GM18508 (cell line): ENCODE measurements around the gene POMT2.
"Not testable (repeated sequence)": the region's sequence is repeated elsewhere in the genome, so short reads cannot be mapped to it uniquely, and the experiment has no call there.

Experiments
- ATAC-seq: cut with Tn5 transposase; IDR thresholded peaks from one replicate; pipeline ENCODE4 v1.9.1; 2021; ENCODE audit warnings: moderate number of reproducible peaks; ENCODE audit not compliant: insufficient read depth, unreplicated experiment

Gene POMT2

DNA sequence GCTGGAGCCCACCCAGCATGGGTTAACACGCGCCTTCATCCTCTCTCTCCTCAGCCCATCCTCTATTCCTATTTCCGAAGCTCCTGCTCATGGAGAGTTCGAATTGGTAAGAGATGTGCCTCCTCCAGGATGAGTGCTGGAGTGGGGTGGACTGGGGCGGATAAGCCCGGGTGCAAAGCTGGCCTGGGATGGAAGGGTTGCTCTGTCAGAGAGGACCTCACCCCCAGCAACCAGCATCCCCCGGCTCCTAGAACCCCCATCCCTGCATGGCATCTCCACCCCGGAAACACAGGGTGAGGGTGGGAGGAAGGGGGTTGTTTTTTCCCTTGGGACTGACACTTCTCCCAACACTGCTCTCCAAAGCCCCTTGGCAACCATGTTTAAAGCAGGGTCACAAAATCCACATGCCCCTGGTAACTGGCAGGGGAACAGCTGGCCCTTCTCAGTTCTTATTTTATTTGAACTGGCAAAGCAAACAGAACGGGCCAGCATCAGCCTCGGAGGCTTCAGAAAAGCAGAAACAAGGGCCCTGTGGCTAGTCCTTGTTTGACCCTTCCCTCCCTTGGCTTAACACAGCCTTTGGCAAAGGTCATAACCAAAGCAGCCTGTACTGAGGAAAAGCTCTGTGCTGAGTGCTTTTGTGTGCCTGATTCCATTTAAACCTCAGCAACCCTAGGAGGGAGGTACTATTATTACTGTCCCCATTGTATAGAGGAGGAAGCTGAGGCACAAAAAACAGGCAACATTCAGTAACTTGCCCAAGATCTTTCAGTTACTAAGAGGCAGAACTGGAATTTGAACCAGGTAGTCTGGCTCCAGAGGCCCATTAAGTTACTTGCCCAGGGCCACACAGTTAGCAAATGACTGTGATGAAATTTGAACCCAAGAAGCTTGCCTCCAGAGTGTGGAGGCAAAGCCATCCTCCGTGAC, 4.4 kb upstream of the POMT2 start:
- ATAC-seq: no peak

GRCh38 chr14:77324289-77324688, 3.6 kb upstream of the POMT2 start:
- no peak for ATAC-seq

DNA sequence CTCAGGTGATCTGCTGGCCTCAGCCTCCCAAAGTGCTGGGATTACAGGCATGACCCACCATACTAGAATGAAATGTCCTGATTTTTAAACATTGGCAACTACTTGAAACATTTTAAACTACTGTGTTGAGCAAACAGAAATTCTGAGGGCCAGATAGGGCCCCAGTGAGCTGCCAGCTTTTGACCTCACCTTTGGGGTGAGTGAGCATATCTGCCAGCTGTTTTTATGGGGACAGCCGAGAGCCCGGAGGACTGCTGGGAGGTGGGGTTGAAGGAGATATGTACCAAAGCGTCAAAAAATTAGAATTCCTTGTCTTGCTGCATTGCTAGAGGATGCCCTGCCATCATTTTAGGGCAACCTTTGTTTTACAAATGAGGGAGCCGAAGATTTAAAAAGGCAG, 2.9 kb upstream of the POMT2 start:
- no peak for ATAC-seq

DNA sequence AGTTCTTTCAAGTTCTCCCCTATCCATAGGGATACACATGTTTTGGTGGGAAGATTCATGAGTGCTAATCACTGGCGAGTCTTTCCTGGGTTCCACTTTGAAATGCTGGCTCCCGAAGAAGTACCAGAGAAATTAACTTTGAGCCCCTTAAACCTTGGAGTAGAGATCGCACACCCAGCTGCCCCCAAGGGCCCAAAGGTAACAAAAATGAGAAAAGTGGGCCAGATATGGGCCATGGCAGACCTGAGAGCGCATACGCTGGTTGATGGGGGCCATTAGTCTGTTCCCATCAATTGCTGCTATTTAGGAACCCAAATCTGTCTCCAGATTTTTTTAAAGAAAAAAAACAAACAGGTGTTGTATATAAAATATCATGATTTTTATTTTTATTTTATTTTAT, 2.3 kb upstream of the POMT2 start:
- no peak for ATAC-seq

DNA sequence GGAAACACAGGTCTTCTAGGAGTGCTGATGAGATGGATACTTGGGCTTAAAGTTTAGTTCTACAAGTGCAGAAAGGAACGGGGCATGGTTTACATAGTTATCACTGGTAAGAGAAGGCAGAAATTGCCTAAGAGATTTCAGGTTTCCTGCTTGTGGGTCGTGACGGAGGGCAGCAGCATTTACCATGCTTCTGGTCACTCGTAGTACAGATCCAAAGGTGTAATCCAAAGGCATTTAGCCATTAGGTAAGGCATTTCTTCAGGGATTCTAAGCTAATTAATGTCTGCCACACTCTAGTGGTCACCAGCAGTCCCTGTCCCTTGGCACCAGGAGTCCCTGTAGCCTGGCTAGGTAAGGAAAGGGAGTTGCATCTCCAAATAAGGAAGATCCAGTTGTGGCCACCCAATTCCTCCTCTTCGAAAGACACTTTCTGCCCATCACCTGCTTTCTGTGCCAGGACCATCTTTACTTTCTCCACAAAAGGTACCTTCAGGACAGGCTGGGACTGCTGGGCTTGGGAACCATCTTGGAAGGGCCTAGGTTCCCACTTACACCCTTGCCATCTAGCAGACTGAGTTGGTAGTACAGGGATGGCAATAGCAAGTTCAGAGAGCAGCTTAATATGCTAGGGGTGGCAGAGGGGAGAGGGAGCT, 1.7 kb upstream of the POMT2 start:
- ATAC-seq: no peak

GRCh38 chr14:77319422-77319821, 1.3 kb downstream of the POMT2 start:
- no peak for ATAC-seq

- ATAC-seq: not testable (repeated sequence)
Observed at GRCh38 chr14:77318756-77319155, 1.9 kb downstream of the POMT2 start.

DNA sequence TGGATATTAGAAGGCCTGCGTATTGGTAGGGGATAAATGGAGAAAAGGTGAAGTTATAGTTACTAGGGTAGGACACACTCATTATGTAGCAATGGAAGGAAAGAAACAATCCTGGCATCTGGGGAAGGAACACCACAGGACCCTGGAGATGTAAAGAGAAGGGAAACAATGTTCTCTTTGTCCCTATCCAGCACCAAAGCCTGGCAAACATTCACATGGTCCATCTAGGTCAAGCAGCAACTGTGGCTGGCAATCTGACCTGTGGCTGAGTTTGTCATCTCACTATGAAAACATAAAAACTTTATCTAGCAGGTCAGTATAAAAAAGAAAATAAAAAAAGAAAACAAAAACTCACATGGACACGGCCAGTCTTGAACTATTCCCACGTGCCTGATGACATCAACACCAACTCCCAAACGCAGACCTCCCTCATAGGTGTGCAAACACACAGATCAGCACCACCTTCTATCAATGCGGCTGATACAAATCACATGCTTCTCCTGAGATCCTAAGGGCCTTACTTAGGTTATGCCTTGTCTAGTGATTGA, 2.6 kb downstream of the POMT2 start:
- no peak for ATAC-seq

- ATAC-seq: no peak
Observed at GRCh38 chr14:77316872-77317301, 3.8 kb downstream of the POMT2 start.

- ATAC-seq: no peak
Observed at GRCh38 chr14:77316195-77316505, 4.5 kb downstream of the POMT2 start.

DNA sequence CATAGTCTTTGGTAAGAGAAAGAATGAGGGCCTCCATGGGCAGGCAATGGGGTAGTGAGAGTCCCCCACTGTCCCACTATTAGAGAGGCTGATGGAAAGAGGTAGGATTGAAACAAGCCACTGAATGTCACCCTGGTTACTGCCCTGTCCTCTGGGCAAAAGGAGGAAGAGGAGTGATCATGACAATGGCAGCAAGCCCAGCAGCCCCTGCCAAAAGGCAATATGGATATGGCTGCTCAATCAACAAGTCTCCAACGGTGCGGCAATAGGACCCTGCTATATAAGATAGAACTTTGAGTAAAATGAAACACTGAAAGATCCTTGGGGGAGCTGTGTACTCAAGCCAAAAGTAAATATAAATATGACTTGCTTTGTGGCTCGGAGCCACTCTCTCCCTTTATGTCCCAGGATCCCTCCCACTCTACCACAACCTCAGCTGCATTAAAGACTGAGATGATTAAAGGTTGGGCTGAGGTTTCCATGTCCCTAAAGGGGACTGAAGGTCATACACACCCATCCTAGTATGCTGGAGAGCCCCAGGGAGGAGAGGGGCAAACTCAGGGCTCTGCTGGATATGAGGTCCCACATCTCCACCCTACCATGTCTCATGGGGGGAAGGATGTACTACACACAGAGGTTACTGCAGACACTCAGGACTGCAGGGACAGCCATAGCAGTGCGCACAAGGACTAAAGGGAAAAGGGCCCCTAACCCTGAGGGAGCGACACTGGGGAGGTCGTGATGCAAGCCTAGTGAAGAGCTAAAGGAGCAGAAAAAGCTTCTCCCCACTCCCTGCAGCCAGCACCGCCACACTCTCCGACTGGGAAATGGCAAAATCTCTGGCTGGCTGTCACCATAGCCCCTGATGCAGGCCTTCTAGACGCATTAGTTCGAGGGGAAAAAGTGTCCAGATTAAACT, 5.9 kb downstream of the POMT2 start:
- no peak for ATAC-seq

DNA sequence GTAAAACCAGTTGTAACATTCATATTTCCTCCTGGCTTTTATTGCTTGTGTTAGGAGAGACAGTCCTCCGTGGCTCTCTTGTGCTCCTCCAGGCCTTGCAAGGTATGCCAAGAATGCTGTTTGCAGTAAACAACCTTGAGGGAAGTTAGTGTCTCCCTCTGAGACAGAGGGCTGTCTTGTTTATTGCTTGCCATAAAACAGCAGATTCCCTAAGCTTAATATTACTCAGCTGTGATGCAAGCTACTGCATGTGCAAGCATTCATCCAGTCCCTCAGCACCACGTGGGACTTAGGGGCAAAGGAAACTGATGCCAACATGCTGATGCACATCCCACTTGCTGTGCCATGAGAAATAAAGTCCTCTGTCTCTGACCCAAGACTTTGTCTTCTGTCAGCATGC, 6.6 kb downstream of the POMT2 start:
- no peak for ATAC-seq

DNA sequence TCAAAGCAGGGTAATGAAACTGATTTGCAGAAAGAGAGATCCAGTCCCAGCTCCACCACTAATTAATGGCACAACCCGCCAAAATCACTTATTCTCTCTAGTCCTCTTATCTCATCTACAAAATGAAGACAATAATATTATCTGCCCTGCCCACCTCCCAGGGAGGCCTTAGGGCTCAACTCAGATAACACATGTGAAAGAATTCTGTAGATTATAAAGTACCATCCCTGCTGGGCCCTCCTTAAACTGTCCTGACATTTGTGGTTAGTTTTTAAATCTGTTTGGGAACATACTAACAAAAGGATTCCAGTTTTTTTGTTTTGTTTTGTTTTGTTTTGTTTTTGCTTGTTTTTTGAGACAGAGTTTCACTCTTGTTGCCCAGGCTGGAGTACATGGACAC, 7.3 kb downstream of the POMT2 start:
- ATAC-seq: no peak

GRCh38 chr14:77311217-77311616, 9.5 kb downstream of the POMT2 start:
- no peak for ATAC-seq

GRCh38 chr14:77310026-77310425, 10.7 kb downstream of the POMT2 start:
- no peak for ATAC-seq

DNA sequence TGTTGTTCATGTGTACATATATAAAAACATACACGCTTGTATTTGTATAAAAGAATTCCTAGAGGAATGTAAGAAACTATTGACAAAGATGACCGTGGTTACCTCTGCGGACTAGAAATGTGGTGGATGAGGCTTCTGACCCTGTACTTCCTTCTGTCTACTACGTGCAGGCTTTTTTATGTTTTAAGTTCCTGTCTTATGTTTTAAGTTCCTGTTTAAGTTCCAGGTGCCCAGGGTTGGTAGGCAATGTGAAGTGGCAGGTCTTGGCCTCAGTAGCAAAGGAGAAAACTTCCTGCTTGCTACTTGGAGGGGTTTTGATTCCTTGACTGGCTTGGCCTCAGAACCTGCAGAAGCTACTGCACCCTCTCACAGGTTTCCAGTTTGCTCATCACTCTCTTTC, 11.6 kb downstream of the POMT2 start:
- no peak for ATAC-seq

DNA sequence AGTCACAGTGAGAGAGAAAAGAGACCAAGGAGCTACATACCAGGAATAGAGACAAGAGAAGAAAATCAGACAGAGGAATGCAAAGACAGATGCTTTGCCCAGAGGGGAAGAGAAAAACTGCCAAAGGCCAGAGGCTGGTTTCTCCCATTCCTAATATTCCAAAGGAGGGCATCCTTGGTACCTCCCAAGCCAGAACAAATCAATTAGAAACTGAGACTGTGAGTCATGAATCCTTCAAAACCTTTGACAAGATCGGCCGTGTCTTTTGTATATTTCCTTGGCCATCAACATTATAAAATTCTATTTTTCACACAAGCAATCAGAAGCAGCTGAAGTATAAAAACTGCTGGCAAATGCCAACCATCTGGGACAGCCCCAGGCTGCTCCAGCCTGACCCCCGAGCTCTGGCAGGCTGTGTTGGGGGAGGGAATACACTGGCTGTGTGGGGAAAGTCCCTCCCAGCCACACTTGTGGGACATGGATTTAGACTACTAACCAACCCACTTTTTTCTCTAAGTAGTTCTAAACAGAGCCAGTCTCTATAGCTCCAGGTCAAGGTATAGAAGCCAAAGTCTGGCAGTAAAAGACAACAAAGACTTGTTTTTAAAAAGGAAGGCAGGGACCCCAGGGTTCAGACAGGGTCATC, 13.7 kb downstream of the POMT2 start:
- no peak for ATAC-seq

GRCh38 chr14:77306416-77306815, 14.3 kb downstream of the POMT2 start:
- ATAC-seq: no peak

DNA sequence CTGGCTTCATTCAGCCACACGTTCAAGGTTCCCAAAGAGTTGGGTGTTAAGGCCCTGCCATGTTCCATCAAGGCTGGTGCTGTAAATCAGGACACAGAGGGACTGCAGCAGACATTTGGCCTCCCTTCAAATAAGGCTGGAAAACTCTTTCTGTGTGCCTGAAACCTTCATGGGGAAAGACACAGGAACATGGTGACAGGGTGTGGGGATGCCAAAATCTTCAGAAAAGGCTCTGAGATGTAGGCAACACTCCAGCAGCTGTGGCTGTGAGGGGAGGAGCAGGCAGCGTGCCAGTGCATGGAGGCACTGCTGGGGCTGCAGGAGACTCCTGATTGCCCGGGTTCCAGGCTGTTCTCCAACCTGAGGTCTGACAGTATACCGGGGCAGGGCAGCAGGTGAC, 15.0 kb downstream of the POMT2 start:
- no peak for ATAC-seq
